ENCODE measurements around the gene ZC3H10.

Gene ZC3H10

GRCh38 chr12:56134897-56135296, 16.8 kb downstream of the ZC3H10 start:
- no peak for TF ChIP-seq CTCF (IDR thresholded peaks at IDR 0.05; ENCODE audit: low read length, missing control alignments)
- no peak overlapping the region for H3K4me3 ChIP-seq (replicated peaks; ENCODE audit: low read depth, low read length)
- DNase-seq (ENCODE audit: low read depth) = no peak

GRCh38 chr12:56137853-56138571, 19.9 kb downstream of the ZC3H10 start:
- DNase-seq (ENCODE audit: low read depth) = no peak
- H3K4me3 ChIP-seq (replicated peaks; ENCODE audit: low read depth, low read length) = no peak overlapping the region
- no peak for TF ChIP-seq CTCF (IDR thresholded peaks at IDR 0.05; ENCODE audit: low read length, missing control alignments)

GRCh38 chr12:56141946-56142784, 24.1 kb downstream of the ZC3H10 start:
- no peak for TF ChIP-seq CTCF (IDR thresholded peaks at IDR 0.05; ENCODE audit: low read length, missing control alignments)
- no peak for DNase-seq (ENCODE audit: low read depth)
- no peak overlapping the region for H3K4me3 ChIP-seq (replicated peaks; ENCODE audit: low read depth, low read length)

GRCh38 chr12:56143217-56143616, 25.2 kb downstream of the ZC3H10 start:
- no peak for TF ChIP-seq CTCF (IDR thresholded peaks at IDR 0.05; ENCODE audit: low read length, missing control alignments)
- DNase-seq (ENCODE audit: low read depth) = no peak
- no peak overlapping the region for H3K4me3 ChIP-seq (replicated peaks; ENCODE audit: low read depth, low read length)

- no peak overlapping the region for H3K4me3 ChIP-seq (replicated peaks; ENCODE audit: low read depth, low read length)
- no peak for TF ChIP-seq CTCF (IDR thresholded peaks at IDR 0.05; ENCODE audit: low read length, missing control alignments)
- DNase-seq (ENCODE audit: low read depth) = no peak
Observed at GRCh38 chr12:56143870-56144269, 25.8 kb downstream of the ZC3H10 start.

- no peak for DNase-seq (ENCODE audit: low read depth)
- H3K4me3 ChIP-seq (replicated peaks; ENCODE audit: low read depth, low read length) = no peak overlapping the region
- TF ChIP-seq CTCF (IDR thresholded peaks at IDR 0.05; ENCODE audit: low read length, missing control alignments) = no peak
Observed at GRCh38 chr12:56145217-56145616, 27.2 kb downstream of the ZC3H10 start.

All from fibroblast of pulmonary artery (primary cell).